ENCODE results near the gene PBLD. TPM values are rescaled to one million over a fixed set of nuclear protein-coding genes. Genes with fewer than 3 reads are reported as not detected.

Gene PBLD
- total and polyA plus RNA-seq, 9 of the 15 experiments (the other 6 are each of a cell fraction or from before 2014, with no cell fraction given): 1.2 to 4.3 (median 2.5) TPM

DNA sequence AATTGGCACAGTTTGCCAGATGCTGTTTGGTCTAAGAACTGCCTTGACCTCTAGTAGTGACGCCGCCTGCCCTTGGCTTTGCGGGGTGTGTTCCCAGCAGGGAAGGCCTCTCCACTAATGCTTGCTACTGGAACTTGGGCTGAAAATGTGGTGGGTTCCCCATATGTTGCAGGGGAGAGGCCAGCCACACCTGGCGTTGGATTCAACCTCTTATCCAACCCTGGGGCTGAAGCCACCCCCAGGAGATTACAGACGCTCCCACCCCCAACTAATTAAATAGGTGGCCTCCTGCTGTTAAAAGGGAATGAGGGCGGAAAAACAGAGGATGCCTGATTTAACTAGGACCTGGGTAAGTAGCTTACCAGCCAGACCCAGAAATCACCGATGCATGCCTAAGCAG lies 81.6 kb downstream of the PBLD start:
- no peak overlapping the region for H3K4me2 ChIP-seq (ENCODE audit: insufficient read depth, low read length)
- 0% methylated on average over 7 of the region's 7 CpGs for WGBS (ENCODE audit: insufficient coverage, low coverage, missing lambda C conversion rate)
- H3K79me2 ChIP-seq (ENCODE audit: control insufficient read depth, insufficient read depth, low read length): no peaks in the 10 kb centered on the region
- no peaks in the 10 kb centered on the region for H4K20me1 ChIP-seq (replicated peaks; ENCODE audit: control insufficient read depth, insufficient read depth, low read length)
- CTCF ChIA-PET (ENCODE audit: low intra/inter-chr PET ratio): no interaction called here
- no peak overlapping the region for H3K4me3 ChIP-seq
- POLR2A ChIA-PET: interaction anchor here (1.5 kb wide), 1 partner anchor 20 kb away, joined by 4 read pairs; no protein-coding TSS in a partner anchor
- no peak overlapping the region for H3K9ac ChIP-seq (ENCODE audit: insufficient read depth in 1 of 2, low read depth in 2 of 2, low read length in 2 of 2)
- H3K36me3 ChIP-seq (ENCODE audit: control insufficient read depth, insufficient read depth, low read length): no peaks in the 10 kb centered on the region
- in situ Hi-C loops (cut with MboI): no loop called here
- intact Hi-C loops (cut with micrococcal nuclease): no loop called here
- no peak overlapping the region for H3K27ac ChIP-seq (ENCODE audit: extremely low read depth, low read depth, low read length)
- no peaks in the 10 kb centered on the region for H3K9me1 ChIP-seq (ENCODE audit: control insufficient read depth, insufficient read depth, low read length)
- peaks cover 47 to 48% of the 10 kb centered on the region in 2 experiments for H3K27me3 ChIP-seq (ENCODE audit: control insufficient read depth in 2 of 2, insufficient read depth in 2 of 2, low read length in 2 of 2)
- no peak overlapping the region for H2AFZ ChIP-seq (ENCODE audit: low read depth, low read length)
- H3K4me1 ChIP-seq (replicated peaks in 1 of 2; ENCODE audit: control insufficient read depth in 2 of 2, insufficient read depth in 2 of 2, low read length in 2 of 2): no peaks in the 10 kb centered on the region
- no peak for FAIRE-seq
- no TSS peak for BruUV-seq (replicated peaks)
- no peak for DNase-seq (ENCODE audit: extremely low read depth in 1 of 4, low spot score in 3 of 4)
- no peaks in the 10 kb centered on the region for H3K9me3 ChIP-seq (replicated peaks; ENCODE audit: control insufficient read depth, insufficient read depth, low read depth, low read length)
- ATAC-seq: no peak
- TF ChIP-seq BACH1 (tag; IDR thresholded peaks at IDR 0.05) (no peak), ZNF431 (CRISPR knock-in tag; IDR thresholded peaks at IDR 0.05) (no peak), HIVEP1 (CRISPR knock-in tag; IDR thresholded peaks at IDR 0.05) (no peak), CBX8 (IDR thresholded peaks at IDR 0.05; ENCODE audit: borderline replicate concordance, extremely low read depth, low read depth, low read length, poor library complexity, severe bottlenecking) (no peak), PCBP1 (IDR thresholded peaks at IDR 0.05; ENCODE audit: low read depth, low read length, poor library complexity, severe bottlenecking) (no peak), NR1H2 (CRISPR knock-in tag; IDR thresholded peaks at IDR 0.05) (no peak), CSDE1 (IDR thresholded peaks at IDR 0.05) (no peak), NFYB (IDR thresholded peaks at IDR 0.05; ENCODE audit: extremely low read depth, insufficient read length) (no peak), CAMTA2 (CRISPR knock-in tag; conservative IDR thresholded peaks at IDR 0.05) (no peak), MYNN (IDR thresholded peaks at IDR 0.05) (no peak), MYNN (CRISPR knock-in tag; IDR thresholded peaks at IDR 0.05) (no peak)
- TF ChIP-seq, protein P1, sequence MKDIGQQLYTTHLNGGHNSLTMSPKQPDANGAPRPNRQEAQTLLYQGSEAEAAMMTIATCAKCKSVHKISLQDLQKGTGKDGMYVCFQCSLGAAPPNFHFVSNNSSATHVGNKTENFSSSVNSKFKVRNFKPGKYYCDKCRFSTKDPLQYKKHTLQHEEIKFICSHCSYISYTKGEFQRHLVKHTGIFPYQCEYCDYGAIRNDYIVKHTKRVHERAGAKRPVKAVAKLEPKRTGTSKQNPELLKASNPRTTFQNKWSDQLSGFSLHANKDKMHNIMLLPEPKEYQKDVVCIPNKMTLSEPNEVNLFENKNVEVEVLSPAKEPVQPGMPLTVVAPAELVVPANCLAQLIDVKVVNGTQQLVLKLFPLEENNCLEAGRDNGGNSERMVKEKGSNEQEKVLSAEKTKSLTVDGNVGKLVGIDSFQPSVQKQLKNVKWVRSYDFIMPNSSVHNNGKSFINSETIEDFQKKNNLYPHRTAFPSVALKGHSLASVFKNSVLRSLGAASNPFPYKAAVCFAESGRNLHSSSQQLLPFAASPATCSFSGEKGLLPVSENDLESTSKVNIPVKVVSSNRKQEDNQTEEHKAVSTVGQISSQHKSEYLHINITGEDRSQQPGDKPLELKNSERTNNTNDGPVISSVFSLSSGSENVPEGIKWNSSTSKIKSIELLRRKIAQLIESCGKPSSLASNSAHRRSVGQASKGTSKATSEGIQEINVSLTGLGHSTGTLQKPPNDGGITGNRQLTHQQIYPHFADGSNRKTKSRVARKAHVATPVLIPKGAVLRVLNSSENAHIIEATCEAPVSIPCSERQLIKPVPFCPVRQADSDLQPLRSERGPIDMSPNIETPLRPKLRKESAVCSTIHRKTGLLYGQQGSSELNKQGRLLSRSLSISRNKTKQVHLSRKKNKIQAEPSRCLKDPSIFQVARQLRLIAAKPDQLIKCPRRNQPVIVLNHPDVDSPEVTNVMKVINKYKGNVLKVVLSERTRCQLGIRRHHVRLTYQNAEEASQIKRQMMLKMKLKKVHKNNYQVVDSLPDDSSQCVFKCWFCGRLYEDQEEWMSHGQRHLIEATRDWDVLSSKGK (CRISPR knock-in tag; IDR thresholded peaks at IDR 0.05): no peak
- TF ChIP-seq, protein P2, sequence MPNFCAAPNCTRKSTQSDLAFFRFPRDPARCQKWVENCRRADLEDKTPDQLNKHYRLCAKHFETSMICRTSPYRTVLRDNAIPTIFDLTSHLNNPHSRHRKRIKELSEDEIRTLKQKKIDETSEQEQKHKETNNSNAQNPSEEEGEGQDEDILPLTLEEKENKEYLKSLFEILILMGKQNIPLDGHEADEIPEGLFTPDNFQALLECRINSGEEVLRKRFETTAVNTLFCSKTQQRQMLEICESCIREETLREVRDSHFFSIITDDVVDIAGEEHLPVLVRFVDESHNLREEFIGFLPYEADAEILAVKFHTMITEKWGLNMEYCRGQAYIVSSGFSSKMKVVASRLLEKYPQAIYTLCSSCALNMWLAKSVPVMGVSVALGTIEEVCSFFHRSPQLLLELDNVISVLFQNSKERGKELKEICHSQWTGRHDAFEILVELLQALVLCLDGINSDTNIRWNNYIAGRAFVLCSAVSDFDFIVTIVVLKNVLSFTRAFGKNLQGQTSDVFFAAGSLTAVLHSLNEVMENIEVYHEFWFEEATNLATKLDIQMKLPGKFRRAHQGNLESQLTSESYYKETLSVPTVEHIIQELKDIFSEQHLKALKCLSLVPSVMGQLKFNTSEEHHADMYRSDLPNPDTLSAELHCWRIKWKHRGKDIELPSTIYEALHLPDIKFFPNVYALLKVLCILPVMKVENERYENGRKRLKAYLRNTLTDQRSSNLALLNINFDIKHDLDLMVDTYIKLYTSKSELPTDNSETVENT (CRISPR knock-in tag; IDR thresholded peaks at IDR 0.05): no peak
- TF ChIP-seq, protein P3, sequence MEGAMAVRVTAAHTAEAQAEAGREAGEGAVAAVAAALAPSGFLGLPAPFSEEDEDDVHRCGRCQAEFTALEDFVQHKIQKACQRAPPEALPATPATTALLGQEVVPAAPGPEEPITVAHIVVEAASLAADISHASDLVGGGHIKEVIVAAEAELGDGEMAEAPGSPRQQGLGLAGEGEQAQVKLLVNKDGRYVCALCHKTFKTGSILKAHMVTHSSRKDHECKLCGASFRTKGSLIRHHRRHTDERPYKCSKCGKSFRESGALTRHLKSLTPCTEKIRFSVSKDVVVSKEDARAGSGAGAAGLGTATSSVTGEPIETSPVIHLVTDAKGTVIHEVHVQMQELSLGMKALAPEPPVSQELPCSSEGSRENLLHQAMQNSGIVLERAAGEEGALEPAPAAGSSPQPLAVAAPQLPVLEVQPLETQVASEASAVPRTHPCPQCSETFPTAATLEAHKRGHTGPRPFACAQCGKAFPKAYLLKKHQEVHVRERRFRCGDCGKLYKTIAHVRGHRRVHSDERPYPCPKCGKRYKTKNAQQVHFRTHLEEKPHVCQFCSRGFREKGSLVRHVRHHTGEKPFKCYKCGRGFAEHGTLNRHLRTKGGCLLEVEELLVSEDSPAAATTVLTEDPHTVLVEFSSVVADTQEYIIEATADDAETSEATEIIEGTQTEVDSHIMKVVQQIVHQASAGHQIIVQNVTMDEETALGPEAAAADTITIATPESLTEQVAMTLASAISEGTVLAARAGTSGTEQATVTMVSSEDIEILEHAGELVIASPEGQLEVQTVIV (CRISPR knock-in tag; IDR thresholded peaks at IDR 0.05; ENCODE audit: borderline replicate concordance): no peak
